HG02798 (cell line): ENCODE results near the gene INSL3.
A peak's percentile ranks its signal among the peaks of the same experiment; 100 is the strongest.

Experiments
- ATAC-seq: cut with Tn5 transposase; IDR thresholded peaks from one replicate; pipeline ENCODE4 v1.9.1; 2021; ENCODE audit warnings: mild to moderate bottlenecking; ENCODE audit not compliant: unreplicated experiment, poor library complexity

INSL3 gene

DNA sequence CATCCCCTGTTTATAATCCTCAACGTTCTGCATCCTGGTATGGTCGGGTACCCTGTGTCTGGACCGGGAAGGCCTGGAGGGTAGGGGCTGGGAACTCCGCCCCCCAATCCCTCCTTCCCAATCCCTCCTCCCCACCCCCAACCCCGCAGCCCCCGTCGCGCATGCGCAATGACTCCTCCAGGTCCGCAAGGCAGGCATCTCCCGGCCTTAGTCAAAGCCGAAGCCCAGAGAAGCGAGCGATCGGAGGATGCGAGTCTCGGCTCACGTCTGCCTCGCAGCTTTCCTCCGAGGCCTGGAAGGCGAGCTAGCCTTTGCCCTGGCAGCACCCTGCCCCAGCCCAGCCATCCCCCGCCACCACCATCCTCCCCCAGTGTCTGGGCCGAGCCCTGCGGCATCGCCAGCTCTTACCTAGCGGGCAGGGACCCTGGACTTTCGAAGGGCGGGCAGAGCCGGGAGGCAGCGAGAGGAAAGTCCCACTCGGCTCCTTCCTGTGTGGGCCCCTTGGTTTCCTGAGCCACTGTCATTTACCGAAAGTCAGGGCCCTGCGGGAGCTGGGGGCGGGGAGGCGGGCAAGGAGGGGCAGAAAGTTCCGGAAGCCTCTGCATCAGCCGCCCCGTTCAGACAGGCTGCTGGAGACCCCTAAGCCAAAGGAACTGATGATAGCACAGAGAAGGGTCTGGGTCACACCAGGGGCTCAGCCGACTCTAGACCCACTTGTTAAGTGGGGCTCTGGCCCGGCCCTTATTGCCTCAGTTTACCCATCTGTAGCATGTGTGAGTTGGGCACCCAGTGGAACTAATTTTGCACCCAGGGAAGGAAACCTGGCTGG is 26.4 kb upstream of the INSL3 start, which contains the start of gene JAK3:
JAK3 (minus strand) TSS at position 445 of the 829 bp plus-strand sequence. CDS start 3,565 bp downstream, outside the sequence.
- ATAC-seq, result peak; percentile 75

DNA sequence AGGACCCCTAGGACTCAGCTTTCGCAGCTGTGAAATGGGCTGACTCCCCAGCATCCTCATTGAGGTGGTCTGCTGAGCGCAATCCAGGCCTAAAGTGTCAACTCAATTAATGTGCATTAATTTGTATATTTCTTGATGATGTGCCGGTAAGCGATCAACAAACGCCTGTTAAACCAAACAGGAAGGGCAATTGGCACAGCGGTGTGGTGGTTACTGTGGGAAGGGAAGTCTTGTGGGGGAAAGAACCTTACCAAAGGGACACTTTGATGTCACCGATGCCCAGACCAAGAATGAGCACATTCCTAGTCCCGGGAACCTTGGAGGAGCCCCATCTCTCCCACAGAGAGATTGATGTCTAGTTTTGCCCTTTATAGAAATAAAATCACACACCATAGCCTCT is 24.8 kb upstream of the INSL3 start:
- no peak for ATAC-seq

DNA sequence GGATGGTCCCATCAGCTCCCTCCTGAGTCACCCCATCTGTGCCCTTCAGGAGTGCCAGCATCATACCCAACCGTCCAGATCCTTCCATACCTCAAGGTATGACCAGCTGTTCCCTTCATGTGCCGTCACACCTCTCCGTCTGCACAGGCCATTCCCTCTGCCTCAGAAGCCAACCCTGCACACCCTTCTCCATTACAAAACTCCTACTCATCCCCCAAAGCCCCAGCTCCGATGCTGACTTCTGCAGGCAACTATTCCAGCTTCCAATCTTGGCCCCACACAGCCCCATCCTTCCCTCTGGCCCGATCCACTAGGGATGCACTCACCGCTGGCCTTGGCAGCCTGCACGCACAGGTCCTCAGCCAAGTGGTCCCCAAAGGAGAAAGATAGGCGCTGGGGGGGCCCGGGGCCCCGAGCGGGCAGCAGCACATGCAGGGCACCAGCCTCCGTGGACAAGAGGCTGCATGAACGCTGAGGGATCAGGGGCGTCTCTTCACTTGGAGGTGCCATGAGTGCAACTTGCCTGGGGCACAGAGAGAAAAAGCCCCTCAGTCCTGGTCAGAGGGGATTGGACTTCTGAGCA is 22.7 kb upstream of the INSL3 start:
- ATAC-seq, result no peak

DNA sequence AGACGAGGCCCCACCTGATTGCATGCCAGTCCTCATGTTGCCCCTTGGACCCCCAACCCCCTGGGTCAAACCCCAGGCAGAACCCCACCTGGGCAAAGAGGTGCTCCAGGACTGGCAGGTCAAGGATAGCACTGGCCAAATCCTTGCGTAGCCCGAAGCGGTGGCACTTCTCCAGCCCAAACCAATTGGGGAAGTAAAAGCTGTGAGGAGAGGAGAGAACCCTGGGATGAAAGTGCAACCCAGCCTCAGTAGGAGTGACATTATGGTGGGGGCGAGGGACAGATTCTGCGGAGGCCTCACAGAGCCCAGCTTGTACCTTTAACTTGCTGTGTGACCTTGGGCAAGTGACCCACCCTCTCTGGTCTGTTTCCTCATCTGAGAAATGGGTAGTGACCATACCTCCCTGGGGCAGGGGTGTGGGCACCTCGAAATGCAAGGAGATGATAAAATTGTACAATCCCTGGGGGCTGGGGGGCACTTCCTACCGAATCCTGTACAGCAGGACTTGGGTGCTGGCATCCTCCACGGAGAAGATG is 22.0 kb upstream of the INSL3 start:
- no peak for ATAC-seq

DNA sequence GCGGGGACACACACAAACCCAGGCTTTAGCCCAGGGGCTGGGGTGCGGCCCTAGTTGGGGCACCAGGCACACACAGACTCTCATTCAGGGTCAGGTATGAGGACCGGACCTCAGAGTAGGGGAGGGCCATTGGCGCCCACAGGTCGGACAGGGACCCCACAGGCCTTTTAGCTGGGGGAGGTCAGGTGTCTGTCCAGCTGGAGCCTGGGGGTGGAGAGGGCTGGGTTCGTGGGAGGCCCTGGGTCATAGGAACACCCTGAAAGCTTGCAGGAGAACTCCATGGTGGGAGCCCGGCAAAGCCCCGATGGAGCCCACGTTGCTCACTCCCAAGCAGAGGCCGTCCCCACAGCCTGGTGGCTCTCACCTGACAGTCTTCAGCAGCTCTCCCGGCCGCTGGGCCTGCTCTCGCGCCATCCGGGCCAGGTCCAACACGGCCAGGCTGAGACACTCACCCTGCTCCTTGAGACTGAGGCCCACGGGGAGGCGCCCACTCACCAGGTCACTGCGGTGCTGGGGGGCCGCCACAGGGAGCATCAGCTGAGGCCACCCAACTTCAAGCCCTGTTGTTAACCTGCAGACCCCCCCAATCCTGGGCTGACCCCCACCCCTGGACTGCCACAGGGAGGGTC is 21.5 kb upstream of the INSL3 start:
- ATAC-seq, result no peak

DNA sequence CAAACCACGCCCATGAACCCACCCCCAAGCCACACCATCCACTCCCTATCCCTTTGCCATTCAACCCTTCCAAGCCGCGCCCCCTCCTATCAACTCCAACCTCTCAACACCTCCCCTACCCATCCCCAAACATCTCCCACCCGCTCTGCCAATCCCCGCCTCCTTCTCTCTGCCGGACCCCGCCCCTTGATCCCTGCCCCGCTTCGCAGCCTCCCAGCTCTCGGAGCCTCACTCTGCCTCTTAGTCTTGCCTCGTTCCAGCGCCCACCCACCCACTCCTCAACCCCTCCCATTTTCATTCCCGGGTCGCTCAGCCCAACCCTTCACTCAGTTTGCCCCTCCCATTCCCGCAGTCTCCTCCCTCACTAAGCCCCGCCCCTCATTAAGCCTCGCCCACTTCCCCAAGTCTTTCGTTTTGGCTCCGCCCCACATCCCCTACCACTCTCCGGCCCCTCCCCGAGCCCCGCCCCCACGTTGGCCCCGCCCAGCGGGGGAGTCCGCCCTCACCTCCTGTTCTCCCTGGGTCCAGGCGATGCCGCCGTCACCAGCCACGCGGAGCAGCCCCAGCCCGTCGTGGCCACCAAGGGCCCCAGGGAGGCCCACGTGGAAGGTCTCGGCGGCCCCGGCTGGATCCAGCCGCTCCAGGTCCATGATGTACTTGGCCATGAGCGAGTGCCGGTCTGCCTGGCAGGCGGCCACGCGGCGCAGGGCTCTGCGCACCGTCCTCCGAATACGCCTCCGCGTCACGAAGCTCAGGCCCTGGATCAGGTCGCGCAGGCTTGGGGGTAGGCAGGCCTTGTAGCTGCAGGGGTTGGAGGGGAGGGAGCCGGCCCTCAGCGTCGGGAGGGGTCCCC is 20.7 kb upstream of the INSL3 start:
- ATAC-seq, result no peak

DNA sequence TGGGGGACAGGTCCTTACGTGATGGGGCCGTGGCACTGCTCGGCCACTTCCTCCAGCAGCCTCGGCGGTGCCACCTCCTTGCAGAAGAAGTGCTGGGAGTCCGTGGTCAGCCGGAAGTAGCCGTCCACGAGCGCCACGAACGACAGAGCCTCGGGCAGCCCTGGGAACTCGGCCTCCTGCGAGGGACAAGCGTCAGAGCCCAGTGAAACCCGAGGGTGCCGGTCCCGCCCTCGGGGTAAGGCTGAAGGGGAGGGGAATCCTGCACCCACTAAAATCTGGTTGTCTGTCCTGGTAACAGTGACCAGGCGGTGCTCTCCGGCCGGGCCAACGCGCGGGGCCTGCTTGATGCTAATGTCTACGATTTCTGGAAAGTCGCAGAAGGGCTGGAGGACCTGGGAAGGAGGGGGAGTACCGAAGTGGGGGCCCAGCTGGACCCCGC is 20.1 kb upstream of the INSL3 start:
- ATAC-seq, result no peak

DNA sequence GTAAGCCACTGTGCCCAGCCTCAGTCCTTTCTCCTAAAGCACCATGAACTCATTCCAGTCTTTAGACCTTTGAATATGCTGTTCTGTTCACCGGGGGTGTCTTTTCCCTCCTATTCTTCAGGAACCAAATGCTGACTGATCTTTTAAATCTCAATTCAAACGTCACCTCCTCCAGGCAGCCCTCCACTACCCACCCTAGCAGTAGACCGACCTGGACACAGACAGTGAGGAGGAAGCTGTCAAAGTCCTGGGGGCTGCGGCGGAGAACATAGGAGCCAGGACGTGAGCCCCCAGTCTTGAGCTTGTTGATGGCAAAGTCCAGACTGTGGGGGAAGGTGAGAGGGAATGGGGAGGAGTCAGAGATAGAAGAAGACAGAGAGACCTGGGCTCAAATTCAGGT is 18.7 kb upstream of the INSL3 start:
- no peak for ATAC-seq

DNA sequence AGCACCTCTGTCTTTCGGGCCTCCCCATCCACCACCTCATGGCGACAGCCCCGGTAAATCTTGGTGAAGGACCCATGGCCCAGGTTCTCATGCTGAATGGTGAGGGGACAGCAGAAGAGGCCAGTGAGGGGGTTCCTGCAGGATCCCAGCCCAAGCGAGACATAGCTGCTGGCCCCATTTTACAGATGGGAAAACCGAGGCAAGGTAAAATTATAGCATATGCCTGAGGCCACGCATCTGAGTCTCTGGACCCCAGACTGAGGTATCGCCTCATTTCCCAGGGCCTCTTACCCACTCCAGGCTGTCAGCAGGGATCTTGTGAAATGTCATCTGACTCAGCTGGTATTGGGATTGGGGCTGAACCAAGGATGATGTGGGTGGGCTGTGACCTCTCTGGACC is 16.7 kb upstream of the INSL3 start:
- ATAC-seq, result no peak

DNA sequence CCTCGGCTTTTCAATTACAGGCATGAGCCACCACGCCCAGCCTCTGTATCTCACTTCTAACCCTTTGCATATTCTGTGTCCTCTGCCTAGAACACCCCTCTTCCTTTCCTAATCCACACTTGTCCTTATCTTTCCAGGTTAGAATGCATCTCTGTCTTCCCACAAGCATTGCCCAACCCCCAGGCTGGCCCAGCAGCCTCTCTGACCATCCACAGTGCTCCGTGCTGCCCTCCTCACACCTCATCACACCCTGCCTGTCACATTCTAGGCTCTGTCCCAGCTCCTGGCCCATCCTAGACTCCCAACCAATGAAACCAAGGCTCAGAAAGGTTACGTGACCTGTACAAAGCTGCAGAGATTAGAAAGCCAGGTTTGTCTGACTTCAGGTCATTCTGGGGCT is 15.2 kb upstream of the INSL3 start:
- ATAC-seq, result no peak

DNA sequence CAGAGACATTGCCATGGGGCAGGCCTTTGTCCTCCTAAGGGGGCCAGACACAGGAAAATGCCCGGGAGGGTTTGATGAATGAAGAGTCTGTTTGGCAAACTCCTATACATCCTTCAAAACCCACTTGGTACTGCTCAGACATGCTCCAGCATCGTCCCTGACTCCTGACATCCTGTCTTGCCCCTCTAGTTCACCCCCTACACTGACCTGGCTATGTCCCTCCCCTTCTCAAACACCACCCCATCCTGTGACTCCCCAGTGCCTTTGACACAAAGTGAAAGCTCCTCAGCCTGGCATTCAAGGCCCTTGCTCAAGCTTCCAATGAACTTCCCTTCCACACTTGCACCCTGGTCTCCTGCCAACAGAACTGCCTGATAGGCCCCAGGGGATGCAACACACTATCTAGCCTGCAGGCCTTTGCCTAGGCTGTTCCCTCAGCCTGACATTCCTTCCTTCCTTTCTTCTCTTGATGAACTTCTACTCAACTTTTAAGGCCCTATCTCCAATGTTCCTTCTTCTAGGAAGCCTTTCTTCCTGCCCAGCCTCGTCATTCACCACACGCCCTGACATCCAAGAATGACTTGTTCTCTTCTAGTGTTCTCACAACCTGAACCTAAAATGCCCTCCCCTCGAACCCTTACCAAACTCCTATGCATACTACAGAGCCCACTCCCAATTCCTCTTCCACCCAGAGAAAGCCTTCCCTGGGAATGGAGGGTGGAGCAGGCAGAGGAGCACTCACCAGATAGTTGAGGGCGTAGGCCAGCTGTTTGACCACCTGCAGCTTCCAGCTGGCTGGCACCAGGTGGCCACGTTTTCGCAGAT is 14.1 kb upstream of the INSL3 start:
- ATAC-seq, result no peak

DNA sequence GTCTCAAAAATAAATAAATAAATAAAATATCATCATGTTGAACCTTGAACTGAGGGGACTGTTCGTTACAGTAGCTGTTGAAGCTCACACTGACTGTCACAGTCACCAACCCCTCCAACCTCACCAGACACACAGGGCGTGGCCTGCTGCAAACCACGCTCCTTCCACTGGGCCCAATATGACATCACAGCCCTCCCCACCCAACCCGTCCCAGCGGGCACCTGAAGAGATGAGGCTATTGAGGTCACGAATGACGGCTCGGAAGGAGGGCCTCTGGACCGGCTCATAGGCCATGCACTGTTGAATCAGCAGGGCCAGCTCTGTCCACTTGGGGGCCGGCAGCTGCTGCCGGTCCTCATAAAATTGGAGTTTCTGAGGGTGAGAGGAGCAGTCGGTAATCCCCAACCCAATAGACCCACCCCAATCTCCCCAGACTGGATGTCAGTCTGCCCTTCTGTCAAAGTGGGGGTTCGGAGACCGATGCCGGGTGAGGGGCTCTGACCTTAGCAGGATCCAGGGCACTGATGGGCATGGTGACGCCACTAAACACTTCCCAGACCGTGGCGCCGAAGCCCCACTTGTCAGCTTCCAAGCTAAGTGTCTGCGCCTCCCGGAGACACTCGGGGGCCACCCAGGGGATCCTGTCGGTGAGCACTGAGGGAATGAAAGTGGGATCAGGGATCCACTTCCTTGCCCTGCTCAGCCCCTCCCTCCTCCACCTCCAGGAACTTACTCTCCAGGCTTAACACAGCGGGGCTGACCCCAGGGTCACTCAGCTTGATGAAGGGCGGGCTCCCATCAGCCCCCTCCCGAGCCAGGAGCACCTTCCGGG is 13.2 kb upstream of the INSL3 start:
- ATAC-seq, result no peak

DNA sequence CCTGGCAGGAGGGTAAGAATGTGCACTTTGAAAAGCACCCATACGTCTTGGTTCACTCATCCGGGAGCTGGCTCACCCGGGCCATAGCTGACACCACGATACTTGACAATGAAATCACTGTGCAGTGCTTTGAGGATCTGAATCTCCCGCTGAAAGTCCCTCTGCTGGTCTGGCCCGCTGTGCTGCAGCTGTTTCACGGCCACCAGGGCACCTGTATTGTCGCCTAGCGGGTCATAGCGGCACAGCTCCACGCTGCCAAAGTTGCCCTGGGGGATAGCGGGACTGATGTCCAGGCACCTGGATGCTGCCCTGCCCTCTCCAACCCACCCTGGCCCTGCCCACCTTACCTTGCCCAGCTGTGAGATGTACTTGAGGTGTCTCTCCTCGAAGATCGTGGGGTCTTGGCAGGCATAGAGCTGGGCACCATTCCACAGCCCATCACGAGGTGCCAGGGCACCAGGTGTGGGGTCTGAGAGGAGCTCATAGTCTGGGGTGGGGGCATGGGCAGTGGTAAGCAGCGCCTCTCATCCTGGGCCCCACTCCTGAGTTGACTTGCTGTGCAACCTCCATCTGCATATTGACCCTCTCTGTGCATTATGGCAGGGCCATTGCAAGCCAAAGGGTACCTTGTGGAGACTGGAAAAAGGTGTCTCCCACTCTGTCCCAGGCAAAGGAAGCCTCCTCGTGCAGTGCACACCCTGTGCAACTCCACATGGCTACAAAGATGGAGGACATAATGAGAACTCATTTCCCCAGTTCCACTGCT is 11.3 kb upstream of the INSL3 start:
- no peak for ATAC-seq

DNA sequence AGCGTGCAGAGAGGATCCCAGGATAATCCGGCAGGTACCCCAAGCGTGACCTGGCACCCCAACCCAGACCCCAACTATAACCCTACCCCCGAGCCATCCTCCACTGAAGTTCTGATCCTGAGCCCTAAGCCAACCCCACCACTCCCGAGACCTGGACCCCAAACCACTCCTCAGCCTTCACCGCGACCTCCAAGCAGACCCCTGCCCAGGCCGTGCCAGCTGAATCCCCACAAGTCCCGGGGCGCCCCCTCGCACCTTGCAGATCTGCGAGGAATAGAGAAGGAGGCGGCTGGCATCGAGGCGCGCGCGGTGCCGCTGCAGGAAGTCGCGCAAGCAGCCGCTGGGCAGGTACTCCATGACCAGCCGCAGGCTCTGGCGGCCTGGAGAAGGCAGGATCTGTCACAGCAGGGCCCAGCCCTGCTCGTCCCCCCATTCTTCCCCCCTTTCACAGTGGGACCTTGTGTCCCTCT is 10.1 kb upstream of the INSL3 start:
- ATAC-seq, result no peak

DNA sequence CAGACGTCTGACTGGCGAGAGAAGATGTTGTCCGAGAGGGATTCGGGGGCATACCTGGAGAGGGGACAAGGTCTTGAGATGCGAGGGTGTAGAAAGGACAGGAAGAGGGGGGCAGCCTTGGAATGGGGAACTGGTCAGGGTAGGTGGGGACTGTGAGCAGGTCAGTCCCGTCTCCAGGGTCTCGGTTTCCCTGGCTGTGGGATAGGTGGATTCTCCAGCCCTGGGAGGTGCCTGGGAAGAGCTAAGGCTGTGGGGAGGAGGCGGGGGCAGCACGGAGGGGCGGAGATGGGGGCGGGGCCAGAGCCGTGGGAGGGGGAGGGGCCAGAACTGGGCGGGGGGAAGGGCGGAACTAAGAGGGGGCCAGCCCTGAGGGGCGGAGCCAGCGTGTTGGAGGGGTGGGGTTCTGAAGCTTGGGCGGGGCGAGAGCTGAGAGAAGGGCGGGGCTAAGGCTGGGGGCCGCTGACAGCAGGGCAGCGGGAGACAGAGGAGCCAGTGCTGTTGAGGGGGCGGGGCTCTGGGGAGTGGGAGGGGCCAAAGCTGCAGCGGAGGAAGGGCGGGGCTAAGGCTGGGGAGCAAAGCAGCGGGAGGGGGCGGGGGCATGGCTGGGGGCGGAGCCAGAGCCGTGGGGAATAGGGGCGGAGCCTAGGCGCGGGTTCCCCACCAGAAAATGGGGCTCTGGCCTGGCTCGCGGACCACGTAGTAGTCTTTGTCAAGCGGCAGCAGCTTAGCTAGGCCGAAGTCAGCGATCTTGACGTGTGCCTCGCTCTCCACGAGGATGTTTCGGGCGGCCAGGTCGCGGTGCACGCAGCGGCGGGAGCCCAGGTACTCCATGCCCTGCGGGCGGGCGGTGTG is 9.5 kb upstream of the INSL3 start:
- no peak for ATAC-seq

DNA sequence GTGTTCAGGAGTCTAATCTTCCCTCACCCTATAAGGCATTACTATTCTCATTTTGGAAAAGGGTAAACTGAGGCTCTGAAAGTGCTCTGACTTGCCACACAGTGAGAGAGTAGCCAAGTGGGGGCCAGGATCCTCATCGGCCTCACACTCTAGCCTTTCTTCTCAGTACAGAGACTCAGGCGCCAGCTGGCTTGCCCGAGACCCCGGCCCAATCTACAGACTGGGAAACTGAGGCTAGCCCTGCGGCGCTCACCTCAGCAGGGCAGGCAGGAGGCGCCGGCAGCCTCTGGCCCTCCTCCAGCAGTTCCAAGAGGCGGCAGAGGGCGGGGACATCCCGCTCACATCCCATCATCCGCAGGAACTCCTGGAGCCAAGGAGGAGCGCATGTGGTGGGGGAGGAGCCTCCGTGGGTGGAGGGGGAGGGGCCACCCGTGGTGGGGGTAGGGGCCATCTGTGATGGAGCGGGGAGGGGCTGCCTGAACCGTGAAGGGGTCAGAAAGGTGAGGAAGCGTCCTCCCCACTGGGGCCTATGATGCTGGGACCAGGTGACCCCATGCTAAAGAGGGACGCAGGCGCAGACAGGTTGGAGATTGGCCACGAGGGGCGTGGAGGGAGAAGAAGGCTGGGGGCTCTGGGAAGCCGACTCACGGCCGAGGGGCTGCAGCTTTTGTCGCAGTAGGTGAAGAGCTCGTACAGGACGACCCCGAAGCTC is 8.7 kb upstream of the INSL3 start:
- no peak for ATAC-seq
